Lower leg skin (tissue), 3 donors: Measurements from ENCODE around the gene NCOR2.

Experiments
- CTCF ChIP-seq, 3 donors: fragments of 450-650 bp; IDR thresholded peaks; one replicate each; pipeline ENCODE4 v1.5.1; 2016; ENCODE audit warnings: antibody characterized with exemption in 3 of 3, mild to moderate bottlenecking in 3 of 3, moderate library complexity in 2 of 3
- POLR2A ChIP-seq, 2 donors: fragments of 450-650 bp; IDR thresholded peaks; one replicate each; pipeline ENCODE4 v1.6.1; 2016 to 2017; ENCODE audit warnings: antibody characterized with exemption in 2 of 2, mild to moderate bottlenecking in 1 of 2, moderate library complexity in 1 of 2

- TF ChIP-seq POLR2A (IDR thresholded peaks at IDR 0.05) = no peak
- TF ChIP-seq CTCF (IDR thresholded peaks at IDR 0.05) = no peak
These were observed 1.3 kb upstream of the NCOR2 start for GRCh38 chr12:124568431-124569374.
